CD1c-positive myeloid dendritic cell (primary cell): ENCODE measurements around the gene PSME1.

Experiments
- DNase-seq: peaks from one replicate; pipeline ENCODE4 v3.0.0-alpha.2; 2016; ENCODE audit errors: extremely low spot score

PSME1 gene

DNA sequence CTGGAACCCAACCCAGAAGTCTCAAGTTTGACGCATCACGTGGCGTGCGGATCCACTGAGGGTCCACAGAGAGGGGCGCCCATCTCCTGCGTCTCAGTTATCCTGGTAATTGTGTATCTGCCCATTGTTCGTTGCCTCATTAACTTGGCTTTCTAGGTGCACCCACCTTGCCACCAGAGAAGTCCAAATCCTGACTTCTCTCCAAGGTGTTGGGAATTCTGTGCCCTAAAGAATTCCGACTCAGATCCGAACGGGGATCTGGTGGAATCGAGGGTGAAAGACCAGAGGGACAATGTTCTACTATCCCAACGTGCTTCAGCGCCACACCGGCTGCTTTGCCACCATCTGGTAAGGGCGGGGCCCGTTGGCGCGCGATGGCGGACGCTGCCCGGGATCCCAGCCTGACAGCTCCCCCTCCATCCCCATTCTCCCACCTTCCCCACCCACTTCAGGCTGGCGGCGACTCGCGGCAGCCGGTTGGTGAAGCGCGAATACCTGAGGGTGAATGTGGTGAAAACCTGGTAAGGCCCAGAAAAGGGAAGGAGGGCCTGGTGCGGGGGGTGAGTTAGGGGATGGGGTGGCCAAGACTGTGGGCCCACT, 36.4 kb downstream of the PSME1 start:
- DNase-seq = no peak

DNA sequence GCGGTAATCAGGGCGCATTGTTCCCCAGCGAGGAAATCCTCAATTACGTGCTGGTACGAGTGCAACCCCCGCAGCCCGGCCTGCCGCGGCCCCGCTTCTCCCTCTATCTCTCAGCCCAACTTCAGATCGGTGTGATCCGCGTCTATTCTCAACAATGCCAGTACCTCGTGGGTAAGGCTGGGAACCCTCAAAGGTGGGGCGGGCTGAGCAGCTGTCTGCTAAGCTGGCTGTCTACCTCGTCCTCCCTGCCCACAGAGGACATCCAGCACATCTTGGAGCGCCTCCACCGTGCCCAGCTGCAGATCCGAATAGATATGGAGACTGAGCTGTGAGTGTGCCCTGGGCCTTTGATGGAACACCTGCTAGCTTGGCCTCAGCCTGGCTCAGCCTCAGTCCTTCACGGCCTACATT, 36.9 kb downstream of the PSME1 start:
- no peak for DNase-seq

DNA sequence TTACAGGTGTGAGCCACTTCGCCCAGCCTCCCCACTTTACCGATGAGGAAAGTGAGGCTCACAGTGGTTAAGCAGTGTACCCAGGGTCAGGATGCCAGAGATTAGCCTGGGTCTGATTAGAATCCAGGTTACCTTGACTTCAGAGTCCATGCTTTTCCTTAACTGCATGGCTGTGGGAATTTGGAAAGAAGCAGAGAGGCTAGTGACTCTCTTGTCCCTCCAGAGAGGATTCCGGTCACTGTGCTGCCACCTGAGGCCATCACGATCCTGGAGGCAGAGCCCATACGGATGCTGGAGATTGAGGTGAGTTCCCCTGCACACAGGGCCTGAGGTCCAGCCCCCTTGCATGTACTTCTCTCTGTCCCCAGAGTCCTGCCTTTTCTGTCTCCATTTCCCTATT, 40.6 kb downstream of the PSME1 start:
- DNase-seq = no peak

DNA sequence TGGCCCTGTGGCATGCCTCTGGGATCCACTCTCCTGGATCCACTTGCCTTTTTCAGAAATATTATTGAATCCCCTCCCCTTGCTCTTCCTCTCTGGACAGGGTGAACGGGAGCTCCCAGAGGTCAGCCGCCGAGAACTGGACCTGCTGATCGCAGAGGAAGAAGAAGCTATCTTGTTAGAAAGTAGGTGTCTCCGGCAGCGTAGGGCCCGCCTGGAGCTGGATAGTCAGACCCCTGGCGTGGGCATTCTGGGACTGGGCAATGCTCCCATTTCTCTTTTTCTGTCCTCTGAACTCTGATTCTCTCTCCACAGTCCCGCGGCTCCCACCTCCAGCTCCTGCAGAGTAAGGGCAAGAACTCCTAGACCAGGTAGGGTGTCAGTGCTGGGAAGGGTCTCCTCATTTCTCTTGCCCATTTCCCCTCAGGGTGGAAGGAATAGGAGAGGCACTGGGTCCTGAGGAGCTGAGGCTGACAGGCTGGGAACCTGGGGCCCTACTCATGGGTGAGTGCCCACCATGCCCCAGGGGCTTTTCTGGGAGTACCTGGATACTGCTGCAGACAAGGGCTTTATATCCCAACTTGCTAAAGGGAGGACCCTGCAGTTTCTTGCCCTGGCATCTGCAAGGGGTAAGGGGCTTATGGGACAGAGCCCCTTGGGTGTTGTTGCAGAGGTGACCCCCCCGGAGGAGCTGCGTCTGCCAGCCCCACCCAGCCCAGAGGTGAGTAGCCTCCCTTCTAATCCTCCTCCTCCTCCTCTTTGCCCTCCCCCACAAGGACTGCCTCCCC, 41.2 kb downstream of the PSME1 start:
- DNase-seq = no peak

DNA sequence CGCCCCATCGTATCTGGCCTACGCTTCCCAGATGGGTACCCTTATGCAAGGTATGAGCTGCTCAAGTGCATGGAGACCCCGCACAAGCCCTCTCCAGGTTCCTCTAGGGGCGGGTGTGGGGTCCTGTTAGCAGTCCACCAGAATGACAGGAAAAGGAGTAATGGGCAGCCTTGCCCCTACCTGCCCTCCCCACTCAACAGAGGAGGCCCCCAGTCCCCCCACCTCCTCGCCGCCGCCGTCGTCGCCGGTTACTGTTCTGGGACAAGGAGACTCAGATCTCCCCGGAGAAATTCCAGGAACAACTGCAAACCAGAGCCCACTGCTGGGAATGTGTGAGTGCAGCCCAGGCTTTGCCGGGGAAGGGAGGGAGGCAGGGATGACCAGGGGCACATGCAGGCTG, 41.9 kb downstream of the PSME1 start:
- DNase-seq = no peak

DNA sequence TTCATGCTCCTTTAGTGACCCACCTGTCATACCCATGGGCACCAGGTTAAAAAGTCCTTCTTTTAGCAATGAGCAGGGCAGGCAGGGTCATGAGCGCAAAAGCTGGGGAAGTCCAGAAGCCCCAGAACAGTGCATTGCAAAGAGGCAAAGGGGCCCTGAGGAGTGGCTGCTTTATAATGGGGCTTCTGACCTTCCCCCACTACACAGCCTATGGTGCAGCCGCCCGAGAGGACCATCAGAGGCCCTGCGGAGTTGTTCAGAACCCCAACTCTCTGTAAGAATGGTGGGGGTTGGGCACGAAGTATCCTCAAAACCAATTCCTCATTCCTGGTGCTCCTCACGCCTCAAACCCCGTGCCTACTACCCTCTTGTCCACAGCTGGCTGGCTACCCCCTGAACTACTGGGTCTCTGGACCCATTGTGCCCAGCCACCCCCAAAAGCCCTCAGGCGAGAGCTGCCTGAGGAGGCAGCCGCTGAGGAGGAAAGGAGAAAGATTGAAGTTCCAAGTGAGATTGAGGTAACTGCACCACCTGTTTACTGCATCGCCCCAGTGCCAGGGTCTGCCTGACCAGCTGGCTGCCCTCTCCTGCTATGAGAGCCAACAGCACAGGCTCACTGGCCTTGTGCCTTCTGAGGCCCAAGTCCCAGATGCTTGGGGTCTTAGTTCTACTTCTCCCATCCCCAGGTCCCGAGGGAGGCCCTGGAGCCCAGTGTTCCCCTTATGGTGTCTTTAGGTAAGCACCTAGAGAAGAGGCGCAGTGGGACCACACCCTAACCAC, 42.6 kb downstream of the PSME1 start:
- no peak for DNase-seq

DNA sequence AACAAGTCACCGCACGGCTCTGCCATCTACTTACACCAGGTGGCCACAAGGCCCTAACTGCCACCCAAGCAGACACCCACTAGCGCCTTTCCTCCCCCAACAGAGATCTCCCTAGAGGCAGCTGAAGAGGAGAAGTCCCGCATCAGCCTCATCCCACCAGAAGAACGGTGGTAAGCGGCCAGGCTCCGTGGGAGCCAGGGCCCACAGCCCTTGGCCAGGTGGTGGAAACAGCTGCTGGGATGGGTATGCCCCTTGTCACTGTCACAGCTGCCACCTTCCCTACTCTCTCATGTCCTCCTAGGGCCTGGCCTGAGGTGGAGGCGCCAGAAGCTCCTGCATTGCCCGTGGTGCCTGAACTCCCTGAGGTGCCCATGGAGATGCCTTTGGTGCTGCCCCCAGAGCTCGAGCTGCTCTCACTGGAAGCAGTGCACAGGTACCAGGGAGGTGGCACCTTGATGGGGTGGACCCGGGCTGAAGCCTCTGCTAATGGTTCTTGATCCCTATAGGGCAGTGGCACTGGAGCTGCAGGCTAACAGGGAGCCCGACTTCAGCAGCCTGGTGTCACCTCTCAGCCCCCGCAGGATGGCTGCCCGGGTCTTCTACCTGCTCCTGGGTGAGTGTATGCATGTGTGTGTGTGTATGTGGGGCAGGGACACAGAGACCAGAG, 43.4 kb downstream of the PSME1 start:
- no peak for DNase-seq

DNA sequence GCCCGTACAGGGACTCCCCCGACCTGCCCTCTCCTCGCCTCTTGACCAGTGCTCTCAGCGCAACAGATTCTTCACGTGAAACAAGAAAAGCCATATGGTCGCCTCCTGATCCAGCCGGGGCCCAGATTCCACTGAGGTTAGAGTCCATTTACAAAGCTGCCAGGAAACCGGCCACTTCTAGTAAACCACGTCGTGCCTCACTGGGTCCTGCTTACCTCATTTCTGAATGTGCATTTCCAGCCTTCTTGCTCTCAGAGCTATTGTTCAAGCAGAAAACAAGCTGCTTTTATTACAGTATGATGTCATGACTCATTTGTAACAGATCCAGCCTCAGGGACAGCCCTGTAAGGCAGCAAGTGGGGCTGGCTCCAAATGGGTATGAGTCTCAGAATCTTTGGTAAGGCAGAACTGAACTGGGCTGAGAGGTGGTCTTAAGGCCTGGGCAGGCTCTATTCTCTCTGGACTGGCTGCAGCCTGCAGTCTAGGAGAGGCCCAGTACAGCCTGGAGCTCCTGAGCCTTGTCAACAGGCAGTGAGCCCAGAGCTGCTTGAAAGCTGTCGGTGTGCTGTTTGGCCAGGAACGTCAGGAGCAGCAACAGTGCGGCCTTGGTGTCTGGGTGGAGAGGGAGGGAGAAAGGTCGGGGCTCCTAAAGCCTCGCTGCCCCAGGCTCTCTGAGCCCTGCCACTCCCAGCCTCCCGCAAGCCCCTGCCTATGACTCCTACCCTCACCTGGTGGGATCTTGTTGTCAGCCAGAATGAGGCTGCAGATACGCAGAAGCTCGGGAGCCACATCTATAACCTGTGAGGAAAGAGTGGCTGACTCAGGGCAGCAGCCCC, 44.2 kb downstream of the PSME1 start:
- DNase-seq = no peak

DNA sequence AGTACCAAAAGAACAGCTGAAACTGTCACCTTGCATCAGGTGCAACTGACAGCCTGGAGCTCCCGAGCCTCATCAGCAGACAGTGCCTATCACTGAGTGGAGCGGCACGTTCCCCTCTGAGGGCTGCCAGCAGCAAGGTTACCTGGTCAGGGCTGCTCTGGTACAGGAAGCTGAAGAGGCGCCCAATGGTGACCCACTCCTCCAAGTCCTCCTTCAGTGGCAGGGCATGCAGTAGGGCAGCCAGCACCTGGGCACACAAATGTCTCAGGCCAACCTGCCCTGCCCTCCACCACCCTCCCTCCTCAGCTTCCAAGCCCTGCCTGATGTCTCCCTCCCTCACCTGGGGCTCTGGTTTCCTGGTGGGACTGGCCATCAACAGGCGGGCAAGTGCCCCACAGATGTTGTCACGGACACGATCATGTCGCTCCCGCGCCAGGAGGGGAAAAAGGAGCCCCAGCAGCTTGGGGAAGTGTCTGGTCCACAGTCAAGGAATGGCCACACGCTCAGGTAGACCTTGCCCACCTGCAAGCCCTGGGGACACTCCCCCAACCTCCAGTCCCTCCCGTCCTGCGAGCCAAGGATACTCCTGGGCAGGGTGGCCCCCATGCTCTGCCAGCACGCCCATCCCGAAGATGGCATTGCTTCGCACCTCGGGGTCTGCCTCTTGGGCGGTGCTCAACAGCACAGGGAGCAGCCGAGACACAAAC, 45.5 kb downstream of the PSME1 start:
- no peak for DNase-seq

DNA sequence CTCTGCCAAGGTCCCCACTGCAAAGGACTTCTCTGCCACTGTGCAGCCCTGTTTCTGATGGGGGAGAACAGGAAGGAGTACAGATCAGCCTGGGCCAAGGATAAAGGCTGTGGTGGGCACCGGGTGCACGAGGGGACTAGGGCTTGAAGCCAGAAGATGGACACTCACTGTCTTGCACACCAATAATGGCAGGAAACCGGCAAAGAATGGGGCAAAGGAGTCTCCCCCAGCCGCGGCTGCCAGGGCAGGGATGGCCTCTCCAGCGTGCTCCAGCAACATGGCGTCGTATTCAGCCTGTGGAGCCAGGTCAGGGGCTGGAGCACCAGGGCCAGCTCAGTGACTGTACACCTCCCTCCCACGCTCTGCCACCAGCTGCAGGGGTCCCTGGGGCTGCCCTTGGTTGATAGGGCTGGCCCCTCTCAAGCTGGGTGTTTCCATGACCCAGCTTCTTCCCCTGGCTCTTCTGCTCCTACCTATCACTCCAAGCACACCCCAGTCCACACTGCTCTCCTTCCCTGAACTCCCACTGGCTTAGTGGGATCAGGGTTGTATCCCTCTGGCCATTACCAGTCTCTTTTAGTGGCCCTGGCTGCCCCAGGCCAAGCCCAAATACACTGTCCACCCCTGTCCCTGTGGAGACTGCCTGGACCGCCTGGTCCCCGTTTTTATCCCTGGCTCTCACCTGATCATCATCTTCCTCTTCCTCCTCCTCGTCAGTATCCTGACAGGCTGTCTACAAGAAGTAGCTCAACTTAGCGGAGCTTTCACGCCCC, 46.3 kb downstream of the PSME1 start:
- no peak for DNase-seq

DNA sequence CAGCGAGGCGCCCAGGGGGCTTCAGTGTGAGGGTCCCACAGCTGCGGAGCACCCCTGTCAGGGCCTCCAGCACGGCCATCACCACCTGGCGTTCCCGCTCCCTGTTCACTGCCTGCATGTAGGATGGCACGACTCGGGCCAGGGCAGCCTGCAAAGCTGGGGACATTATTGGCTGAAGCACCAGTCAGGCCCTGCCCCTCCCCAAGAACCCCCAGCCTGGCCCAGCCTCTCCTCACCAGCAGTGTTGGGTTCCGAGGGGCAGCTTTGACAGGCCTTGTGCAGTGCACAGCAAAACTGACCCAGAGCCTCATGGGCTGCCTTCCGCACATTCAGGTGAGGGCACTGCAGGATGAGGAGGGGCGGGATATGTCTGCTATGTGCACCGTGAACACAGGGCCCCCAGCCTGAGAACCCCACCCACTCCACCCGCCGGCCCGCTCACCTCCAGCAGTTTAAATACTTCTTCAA, 47.1 kb downstream of the PSME1 start:
- no peak for DNase-seq

DNA sequence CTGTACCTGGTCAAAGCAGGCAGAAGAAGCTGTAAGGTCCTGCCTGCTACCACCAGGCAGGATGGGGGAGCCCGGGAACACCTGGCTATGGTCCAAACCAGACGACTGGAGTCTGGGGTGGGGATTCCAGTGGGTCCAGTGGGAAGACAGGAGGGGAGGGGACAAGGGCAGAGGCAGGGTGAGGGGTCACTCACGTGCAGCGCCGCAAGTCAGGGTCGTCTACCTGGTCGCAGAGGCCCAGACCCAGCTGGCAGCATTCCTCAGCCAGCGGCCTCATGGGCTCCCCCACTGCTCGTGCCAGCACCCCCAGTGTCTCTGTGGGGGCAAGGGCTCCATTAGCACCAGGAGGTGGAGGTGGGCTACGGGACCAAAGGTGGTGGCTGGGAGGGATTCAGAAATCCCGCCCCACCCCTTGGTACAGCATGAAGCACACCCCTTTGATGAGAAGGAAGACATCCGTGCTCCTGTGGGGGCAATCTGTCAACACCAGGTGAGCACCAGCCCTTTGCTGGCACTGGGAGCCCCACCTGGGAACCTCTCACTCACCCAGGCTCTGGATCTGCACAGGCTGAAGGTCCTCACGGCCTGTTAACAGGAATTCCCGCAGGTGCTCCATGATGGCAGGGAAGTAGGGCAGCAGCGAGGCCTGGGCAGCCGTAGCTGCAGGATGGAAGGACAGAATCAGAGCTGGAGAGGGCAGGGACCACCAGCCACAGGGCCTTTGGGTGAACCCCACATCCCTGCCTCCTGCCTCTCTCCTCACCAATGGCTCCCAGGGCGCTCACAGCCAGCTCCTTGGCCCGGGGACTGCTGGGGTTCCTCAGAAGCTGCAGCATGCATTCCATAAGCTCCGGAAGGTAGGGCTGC, 48.3 kb downstream of the PSME1 start:
- DNase-seq = no peak

DNA sequence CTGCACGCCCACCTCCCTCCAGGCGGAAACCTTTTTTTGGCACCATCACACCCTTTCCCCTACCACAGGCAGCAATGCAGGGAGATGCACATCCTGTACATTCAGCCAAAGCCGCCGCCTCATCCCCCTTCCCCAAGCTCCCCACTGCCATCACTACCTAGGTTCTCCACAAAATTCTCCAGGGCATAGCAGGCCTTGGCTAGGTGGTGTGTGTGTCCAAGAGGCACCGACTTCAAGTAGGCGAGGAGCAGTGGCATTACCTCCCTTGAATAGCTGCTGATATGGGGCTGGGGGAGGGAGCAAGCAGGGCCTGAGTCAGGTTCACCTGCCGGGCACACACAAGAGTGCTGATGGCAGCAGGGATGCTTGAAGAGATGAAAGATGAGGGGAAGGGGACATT, 49.0 kb downstream of the PSME1 start:
- DNase-seq = no peak

DNA sequence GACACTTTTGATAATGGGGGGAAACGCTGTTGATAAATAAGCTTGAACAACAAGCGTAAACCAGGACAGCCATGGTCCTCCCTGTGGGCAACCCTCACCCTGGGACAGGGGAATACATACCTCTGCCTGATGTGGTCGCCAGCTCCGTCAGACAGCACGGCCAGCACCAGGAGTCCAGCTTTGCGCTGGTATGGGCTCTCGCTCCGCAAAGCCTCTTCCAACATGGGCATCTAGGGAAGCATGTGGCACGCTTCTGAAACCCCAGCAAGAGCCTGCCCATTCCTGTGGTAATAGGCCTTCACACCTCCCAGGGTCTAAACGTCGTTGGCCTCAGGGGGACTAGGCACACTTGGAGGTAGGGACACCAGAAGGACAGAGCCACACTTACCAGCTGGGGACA, 49.7 kb downstream of the PSME1 start:
- no peak for DNase-seq

DNA sequence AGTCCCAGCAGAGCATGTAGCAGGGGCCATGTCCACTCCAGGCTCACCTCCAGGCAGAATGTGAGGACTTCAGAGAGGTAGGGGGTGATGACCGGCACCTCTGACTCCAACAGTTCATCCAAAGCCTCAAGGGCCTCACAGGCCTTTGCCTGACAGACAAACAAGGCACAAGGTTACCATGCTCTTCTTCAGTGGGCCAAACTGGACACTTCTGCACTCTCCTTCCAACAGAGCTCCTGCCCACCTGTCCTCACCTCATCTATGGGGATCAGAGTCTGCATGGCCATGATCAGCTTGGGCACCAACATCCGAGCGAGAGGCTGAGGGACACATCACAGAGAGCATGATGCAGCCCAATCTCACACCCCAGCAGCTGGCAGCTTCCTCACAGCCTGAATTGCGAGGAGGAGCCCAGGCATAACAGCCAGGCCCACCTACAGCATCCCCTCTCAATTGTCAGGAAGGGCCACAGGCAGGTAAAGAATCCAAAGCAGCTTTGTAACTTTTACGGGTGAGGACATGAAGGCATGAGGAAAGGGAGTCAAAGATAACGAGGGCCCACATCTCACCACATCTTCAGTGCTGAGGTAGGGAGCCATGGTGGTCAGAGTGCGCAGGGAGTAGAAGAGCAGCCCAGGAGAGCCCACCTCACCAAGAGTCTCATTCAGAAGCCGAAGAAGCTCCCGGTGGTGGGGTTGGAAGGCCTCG, 51.0 kb downstream of the PSME1 start:
- no peak for DNase-seq

DNA sequence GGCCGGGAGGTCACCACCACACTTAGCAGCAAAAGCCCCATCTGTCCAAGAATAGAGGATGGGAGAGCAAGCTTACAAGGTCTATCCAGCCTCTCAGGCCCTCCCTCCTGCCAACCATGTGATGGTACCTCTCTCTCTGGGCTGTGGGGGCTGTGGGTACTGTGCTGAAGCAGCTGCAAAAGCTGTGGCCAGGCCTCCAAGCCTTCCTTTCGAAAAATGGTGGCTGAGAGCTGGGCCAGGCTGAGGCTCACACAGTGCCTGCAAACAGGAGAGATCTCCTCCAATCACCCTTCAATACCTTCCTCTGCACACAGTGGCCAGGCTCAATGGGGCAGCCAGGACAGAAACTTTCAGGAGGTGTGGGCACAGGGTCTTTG, 51.5 kb downstream of the PSME1 start:
- DNase-seq = no peak
